NCI-H1436 treated with DMSO at 0.1 percent for 48 hours (cell line): ENCODE data around the gene RNF111.
A peak's percentile ranks its signal among the peaks of the same experiment; 100 is the strongest.
"Not testable (repeated sequence)": the region's sequence is repeated elsewhere in the genome, so short reads cannot be mapped to it uniquely, and the experiment has no call there.

ENCODE experiments used
- DNase-seq: peaks from one replicate; lab custom pipeline; 2025; lab: John Stamatoyannopoulos, UW

Gene RNF111

GRCh38 chr15:59059076-59059597 lies 71.7 kb downstream of the RNF111 start:
- no peak for DNase-seq

DNA sequence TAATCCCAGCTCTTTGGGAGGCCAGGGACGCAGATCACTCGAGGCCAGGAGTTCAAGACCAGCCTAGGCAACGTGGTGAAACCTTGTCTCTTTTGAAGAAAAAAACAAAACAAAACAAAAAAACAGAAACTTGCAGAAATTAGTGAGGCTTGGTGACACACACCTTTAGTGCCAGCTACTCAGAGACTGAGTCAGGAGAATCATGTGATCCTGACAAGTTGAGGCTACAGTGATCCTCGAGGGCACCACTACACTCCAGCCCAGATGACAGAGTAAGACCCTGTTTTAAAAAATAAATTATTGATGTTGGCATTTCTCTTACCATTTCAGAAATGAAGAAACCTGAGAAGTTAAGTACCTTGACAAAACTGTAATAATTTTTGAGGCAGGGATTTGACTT lies 72.9 kb downstream of the RNF111 start:
- no peak for DNase-seq

DNA sequence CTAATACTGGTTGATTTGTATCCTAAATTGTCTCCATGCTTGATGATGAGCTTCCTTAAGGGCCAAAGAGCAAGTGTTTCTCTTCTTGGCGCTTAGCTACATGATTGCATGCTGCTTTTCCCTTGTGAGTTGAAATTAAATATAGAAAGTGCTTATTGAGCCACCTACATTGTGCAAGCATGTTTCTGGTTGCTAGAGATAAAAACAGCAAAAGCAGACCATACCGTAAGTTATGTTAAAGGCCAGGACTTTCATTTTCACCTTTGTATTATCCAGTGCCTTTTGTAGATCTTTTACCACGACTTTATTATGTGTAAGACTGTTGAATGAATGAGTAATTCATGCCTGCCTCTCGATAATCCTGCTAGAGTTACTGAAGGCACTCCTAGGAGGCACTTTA lies 75.6 kb downstream of the RNF111 start:
- DNase-seq, result no peak

DNA sequence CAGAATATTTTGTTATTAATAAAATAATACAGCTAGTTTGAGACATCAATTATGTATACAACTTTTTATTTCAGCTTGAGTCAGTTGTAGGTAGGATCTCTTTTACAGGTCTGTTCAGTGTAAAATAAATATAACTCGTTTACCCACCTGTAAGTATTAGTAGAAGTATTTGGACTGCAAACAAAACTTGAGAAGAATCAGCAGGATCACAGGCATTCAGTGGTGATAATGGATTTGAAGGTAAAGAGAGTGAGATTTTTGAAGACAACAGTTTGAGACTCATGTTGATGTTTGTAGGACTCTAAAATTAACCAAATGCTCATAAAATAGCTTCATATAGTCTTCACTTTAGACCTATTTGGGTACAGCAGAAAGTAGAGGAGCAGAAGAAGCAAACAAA lies 82.0 kb downstream of the RNF111 start:
- DNase-seq, result no peak

DNA sequence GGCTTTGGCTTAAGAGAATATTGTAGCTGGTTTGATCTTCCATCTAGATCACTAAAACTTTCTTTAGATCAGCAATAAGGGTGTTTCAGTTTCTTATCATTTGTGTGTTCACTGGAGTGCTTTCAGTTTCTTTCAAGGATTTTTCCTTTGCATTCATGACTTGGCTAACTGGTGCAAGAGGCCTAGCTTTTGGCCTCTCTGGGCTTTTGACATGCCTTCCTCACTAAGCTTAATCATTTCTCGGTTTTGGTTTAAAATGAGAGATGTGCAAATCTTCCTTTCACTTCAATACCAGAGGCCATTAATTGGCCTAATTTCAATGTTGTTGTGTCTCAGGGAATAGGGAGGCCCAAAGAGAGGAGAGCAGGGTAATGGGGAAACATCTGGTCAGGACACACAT lies 87.1 kb downstream of the RNF111 start:
- no peak for DNase-seq

- no peak for DNase-seq
These were observed 100.3 kb downstream of the RNF111 start for GRCh38 chr15:59087731-59088130.

- no peak for DNase-seq
These were observed 106.6 kb downstream of the RNF111 start for GRCh38 chr15:59094077-59094476.

- DNase-seq, result no peak
These were observed 109.0 kb downstream of the RNF111 start for GRCh38 chr15:59096429-59096828.

GRCh38 chr15:59099162-59099685 lies 111.8 kb downstream of the RNF111 start:
- no peak for DNase-seq

DNA sequence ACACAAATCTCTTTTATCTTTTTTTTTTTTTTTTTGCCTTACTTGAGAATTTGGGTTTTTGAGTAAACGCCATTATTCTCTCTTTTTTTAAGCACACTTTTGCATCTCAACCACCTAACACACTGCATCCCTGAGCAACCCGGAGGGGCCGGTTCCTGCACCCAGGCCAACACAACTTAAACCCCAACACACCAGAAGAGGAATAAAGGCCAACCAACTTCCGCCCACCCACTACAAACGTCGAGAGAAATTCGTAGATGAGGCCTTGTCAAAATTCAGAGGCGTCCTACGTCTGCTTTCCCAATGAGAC lies 117.1 kb downstream of the RNF111 start:
- no peak for DNase-seq

- peak; percentile 80 for DNase-seq
These were observed 117.7 kb downstream of the RNF111 start, which contains the start of gene CCNB2 for GRCh38 chr15:59104912-59105732. Gene CCNB2, plus strand, starts transcription at chr15:59105146. Its CDS starts 123 bp downstream, at chr15:59105269.

GRCh38 chr15:59105854-59106253 lies 118.4 kb downstream of the RNF111 start:
- DNase-seq, result no peak

DNA sequence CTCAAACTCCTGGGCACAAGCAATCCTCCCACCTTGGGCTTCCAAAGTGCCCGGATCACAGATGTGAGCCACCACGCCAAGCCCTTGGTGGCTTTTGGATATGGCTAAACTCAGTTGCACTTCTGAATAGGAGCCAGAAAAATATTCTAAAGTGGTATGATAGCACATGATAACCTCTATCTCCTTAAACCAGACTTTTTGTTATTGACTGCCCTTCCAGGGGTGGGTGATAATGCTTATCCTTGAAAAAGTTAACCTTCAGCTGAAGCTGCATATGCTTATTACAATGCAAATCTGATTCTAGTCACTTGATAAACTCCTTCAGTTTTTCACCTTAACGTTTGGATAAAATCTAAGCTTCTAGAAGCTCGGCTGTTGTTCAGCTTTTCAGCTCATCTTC lies 123.8 kb downstream of the RNF111 start:
- no peak for DNase-seq

DNA sequence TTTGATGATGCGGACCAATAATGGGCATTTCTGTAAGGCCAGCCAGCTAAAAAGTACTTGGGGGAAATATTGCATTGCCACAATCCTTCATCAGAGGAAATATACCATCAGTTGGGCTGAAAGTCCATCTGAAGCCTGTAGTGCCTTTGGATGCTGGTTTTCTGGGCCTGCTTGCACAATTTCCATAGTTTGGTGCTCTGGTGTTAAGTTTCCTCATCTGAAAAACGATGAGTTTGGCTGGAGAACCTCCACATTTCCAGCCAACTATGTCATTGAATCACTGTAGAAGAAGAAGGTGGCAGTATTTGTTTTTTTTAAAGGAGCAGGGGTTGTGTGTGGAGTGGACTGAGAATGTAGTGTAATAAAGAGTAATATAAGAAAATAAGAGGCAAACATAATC lies 127.6 kb downstream of the RNF111 start:
- no peak for DNase-seq

- DNase-seq, result no peak
These were observed 128.7 kb downstream of the RNF111 start for GRCh38 chr15:59116141-59116540.

DNA sequence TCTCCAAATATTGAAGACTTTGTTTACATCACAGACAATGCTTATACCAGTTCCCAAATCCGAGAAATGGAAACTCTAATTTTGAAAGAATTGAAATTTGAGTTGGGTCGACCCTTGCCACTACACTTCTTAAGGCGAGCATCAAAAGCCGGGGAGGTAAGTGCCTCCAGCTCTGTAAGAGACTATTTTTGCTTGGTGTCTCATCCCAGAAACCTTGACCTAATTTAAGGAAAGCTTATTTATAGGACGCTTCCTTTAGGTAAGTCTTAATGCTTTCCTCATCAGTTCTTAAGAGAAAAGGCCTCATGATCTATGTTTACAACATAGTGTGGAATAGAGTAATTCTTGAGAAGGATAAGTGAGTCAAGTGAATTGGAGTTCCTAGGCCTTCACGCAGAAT lies 129.3 kb downstream of the RNF111 start:
- DNase-seq, result no peak

DNA sequence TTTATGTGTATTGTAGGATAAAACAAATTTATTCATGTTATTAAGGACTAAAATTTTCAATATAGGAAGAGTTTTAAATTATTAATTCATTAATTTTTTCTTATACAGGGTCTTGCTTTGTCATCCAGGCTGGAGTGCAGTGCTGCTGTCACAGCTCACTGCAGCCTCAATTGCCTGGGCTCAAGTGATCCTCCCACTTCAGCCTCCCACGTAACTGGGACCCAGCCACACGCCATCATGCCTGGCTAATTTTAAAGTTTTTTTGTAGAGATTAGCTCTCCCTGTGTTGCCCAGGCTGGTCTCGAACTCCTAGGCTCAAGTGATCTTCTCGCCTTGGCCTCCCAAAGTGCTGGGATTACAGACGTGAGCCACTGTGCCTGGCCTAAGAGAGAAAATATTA lies 132.2 kb downstream of the RNF111 start:
- no peak for DNase-seq

- DNase-seq, result no peak
These were observed 133.5 kb downstream of the RNF111 start for GRCh38 chr15:59120937-59121336.

GRCh38 chr15:59124261-59124660 lies 136.8 kb downstream of the RNF111 start:
- no peak for DNase-seq

DNA sequence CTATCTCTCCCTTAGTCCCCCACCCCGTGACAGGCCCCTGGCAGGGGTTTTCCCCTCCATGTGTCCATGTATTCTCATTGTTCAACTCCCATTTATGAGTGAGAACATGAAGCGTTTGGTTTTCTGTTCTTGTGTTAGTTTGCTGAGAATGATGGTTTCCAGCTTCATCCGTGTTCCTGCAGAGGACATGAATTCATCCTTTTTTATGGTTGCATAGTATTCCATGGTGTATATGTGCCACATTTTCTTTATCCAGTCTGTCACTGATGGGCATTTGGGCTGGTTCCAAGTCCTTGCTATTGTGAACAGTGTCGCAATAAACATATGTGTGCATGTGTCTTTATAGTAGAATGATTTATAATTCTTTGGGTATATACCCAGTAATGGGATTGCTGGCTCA lies 138.2 kb downstream of the RNF111 start:
- not testable (repeated sequence) for DNase-seq

DNA sequence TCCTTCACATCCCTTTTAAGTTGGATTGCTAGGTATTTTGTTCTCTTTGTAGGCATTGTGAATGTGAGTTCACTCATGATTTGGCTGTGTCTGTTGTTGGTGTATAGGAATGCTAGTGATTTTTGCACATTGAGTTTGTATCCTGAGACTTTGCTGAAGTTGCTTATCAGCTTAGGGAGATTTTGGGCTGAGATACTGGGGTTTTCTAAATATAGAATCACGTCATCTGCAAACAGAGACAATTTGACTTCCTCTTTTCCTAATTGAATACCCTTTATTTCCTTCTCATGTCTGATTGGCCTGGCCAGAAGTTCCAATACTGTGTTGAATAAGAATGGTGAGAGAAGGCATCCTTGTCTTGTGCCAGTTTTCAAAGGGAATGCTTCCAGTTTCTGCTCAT lies 139.8 kb downstream of the RNF111 start:
- DNase-seq, result not testable (repeated sequence)

GRCh38 chr15:59131456-59131855 lies 144.0 kb downstream of the RNF111 start:
- DNase-seq, result no peak

- no peak for DNase-seq
These were observed 144.6 kb downstream of the RNF111 start for GRCh38 chr15:59131969-59132562.
